Adipose tissue (tissue), 3 donors: Measurements from ENCODE around the gene MAPK6. TPM values are rescaled to one million over a fixed set of nuclear protein-coding genes. Genes with fewer than 3 reads are reported as not detected.
"Not testable (repeated sequence)": the region's sequence is repeated elsewhere in the genome, so short reads cannot be mapped to it uniquely, and the experiment has no call there.

ENCODE experiments used
- H3K27ac ChIP-seq: one replicate; pipeline ENCODE4 v1.5.1; 2013; ENCODE audit warnings: low read depth, low read length
- WGBS, 3 donors: extraction: QIAGEN DNeasy Blood & Tissue Kit; methylation state at CpG; one replicate each; pipeline ENCODE4 v1.1.7; 2013; 5-methylcytosine and 5-hydroxymethylcytosine counted together
- polyA plus RNA-seq, 3 donors: library from polyadenylated mRNA; stranded (reverse); fragments of 200-250 nt; gene quantifications; one replicate each; pipeline ENCODE4 v1.2.3, GENCODE V29; 2013
- donor health status: healthy with polysubstance abuse.
- donor health status: Bipolar disorder and iron deficiency.
- donor health status: healthy.

The MAPK6 gene
- polyA plus RNA-seq, 3 donors = 4.1 to 11.3 (median 10.1) TPM

- H3K27ac ChIP-seq = no peak overlapping the region
- WGBS, 3 donors = 73 to 85% (median 83%) methylated on average over 12 of the region's 12 CpGs
These were observed 76.0 kb downstream of the MAPK6 start for GRCh38 chr15:52094811-52095584.

- no peak overlapping the region for H3K27ac ChIP-seq
- WGBS, 3 donors = 46 to 59% (median 47%) methylated on average over 4 of the region's 4 CpGs
These were observed 76.7 kb downstream of the MAPK6 start for GRCh38 chr15:52095597-52096262.

- WGBS, 3 donors = 95% methylated on average over 9 of the region's 9 CpGs
- H3K27ac ChIP-seq = not testable (repeated sequence)
These were observed 77.5 kb downstream of the MAPK6 start for GRCh38 chr15:52096536-52096935.

GRCh38 chr15:52097180-52097579, 78.2 kb downstream of the MAPK6 start:
- H3K27ac ChIP-seq = no peak overlapping the region

GRCh38 chr15:52098323-52098722, 79.3 kb downstream of the MAPK6 start:
- no peak overlapping the region for H3K27ac ChIP-seq
- WGBS, 3 donors = 59 to 69% (median 67%) methylated on average over 2 of the region's 2 CpGs

GRCh38 chr15:52099651-52100272, 80.7 kb downstream of the MAPK6 start:
- H3K27ac ChIP-seq = no peak overlapping the region
- WGBS, 3 donors = 96 to 97% (median 96%) methylated on average over 15 of the region's 15 CpGs

- H3K27ac ChIP-seq = no peak overlapping the region
- WGBS, 3 donors = 49 to 78% (median 58%) methylated on average over 6 of the region's 6 CpGs
These were observed 81.9 kb downstream of the MAPK6 start for GRCh38 chr15:52100807-52101442.

- WGBS, 3 donors = 90 to 94% (median 91%) methylated on average over 16 of the region's 16 CpGs
- no peak overlapping the region for H3K27ac ChIP-seq
These were observed 82.7 kb downstream of the MAPK6 start for GRCh38 chr15:52101542-52102323.

GRCh38 chr15:52102463-52102862, 83.4 kb downstream of the MAPK6 start:
- 79 to 90% (median 80%) methylated on average over 2 of the region's 2 CpGs for WGBS, 3 donors

GRCh38 chr15:52103217-52104207, 84.5 kb downstream of the MAPK6 start:
- 66 to 75% (median 70%) methylated on average over 5 of the region's 5 CpGs for WGBS, 3 donors
- H3K27ac ChIP-seq = no peak overlapping the region

More at GRCh38 chr15:52102463-52102862, 83.4 kb downstream of the MAPK6 start:
- no peak overlapping the region for H3K27ac ChIP-seq

- 63 to 84% (median 75%) methylated on average over 5 of the region's 5 CpGs for WGBS, 3 donors
These were observed 85.5 kb downstream of the MAPK6 start for GRCh38 chr15:52104532-52105004.

GRCh38 chr15:52105846-52106245, 86.8 kb downstream of the MAPK6 start:
- H3K27ac ChIP-seq = no peak overlapping the region
- WGBS, 3 donors = 35 to 81% (median 68%) methylated on average over 2 of the region's 2 CpGs

More at GRCh38 chr15:52104532-52105004, 85.5 kb downstream of the MAPK6 start:
- no peak overlapping the region for H3K27ac ChIP-seq

GRCh38 chr15:52106641-52107040, 87.6 kb downstream of the MAPK6 start:
- 77 to 86% (median 77%) methylated on average over 6 of the region's 6 CpGs for WGBS, 3 donors

GRCh38 chr15:52107238-52107637, 88.2 kb downstream of the MAPK6 start:
- no peak overlapping the region for H3K27ac ChIP-seq
- 95 to 99% (median 97%) methylated on average over 6 of the region's 6 CpGs for WGBS, 3 donors

More at GRCh38 chr15:52106641-52107040, 87.6 kb downstream of the MAPK6 start:
- H3K27ac ChIP-seq = no peak overlapping the region

GRCh38 chr15:52109559-52110451, 90.8 kb downstream of the MAPK6 start:
- WGBS, 3 donors = 67 to 81% (median 71%) methylated on average over 5 of the region's 5 CpGs

More at GRCh38 chr15:52109559-52110451, 90.8 kb downstream of the MAPK6 start:
- H3K27ac ChIP-seq = no peak overlapping the region
